Activated CD4-positive, alpha-beta T cell treated with anti-CD3 and anti-CD28 coated beads, Interleukin-10, Interleukin-2, amounts not matched to agents 100 ng/mL and 50 ng/mL, durations not matched to agents 16 hours and 8 hours (primary cell): ENCODE results near the gene PAPOLB.

ENCODE experiments used
- DNase-seq: peaks from one replicate; pipeline ENCODE4 v3.0.0-alpha.2; 2020

The PAPOLB gene

DNA sequence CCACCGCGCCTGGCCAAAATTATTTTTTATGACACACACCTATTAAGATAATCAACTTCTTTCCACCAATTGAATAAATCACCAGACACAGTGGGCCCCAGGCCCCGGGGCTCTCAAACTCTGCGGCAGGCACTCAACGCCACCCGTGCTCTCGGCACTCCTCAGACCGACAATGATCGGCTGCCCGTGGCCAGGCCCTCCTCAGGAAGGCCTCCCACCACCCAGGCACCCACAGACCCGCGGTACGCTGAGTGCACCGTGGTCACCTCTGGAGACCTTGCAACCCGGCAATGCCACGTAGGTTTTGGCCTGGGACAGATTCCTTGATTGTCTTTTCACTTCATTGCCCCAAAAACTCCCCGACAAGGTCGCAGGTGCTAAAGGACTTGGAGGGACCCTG is 14.8 kb upstream of the PAPOLB start:
- DNase-seq: no peak

DNA sequence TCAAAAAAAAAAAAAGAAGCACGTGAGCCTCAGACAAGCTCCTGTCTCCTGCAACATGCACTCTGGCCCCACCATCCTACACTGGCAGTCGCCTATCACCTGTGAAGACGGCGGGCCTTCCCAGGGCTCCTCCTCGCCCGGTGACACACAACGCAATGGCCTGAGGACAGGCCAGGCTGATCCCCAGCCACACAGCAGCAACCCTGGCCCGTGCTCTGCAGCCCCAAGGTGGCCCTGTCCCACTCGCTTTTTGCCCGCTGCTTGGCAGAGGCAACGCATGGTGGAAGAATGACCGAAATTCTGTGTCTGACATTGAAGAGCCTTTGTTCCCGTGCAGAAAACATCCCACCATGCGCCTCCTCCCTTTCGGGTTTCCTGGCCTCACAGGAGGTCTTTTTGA is 13.6 kb upstream of the PAPOLB start:
- no peak for DNase-seq

DNA sequence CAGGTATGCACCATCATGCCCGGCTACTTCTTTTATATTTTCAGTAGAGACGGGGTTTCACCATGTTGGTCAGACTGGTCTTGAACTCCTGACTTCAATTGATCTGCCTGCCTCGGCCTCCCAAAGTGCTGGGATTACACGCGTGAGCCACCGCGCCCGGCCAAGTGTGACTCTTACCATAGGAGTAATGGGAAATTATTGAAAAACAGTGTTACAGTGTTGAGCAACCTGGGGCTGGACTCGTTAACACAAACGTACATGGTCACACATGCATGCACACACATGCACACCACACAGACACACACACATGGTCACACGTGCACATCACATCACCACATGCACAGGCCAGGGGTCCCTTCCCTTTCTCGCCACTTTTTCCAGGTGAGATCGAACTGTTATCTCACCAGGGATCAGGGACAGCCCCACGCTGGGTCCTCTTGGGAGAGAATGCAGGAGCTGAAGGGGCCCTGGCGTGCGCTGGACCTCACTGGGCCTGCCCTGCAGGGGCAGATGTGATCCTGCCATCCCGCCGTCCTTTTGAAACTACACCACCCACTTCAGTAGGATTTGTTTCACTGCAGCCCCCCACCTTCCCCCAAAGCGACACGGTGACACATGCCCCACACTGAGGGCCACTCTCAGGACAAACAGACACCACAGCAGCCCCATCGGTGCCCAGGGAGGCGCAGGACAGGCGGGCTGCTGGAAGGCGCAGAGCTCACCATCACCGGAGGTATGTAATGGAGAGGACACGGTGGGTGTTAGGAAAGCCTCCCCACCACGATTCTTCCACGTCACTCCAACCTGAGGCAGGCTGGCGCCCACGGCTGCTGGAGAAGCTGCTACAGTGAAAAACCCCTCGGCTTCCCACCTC is 11.5 kb upstream of the PAPOLB start:
- DNase-seq: no peak

DNA sequence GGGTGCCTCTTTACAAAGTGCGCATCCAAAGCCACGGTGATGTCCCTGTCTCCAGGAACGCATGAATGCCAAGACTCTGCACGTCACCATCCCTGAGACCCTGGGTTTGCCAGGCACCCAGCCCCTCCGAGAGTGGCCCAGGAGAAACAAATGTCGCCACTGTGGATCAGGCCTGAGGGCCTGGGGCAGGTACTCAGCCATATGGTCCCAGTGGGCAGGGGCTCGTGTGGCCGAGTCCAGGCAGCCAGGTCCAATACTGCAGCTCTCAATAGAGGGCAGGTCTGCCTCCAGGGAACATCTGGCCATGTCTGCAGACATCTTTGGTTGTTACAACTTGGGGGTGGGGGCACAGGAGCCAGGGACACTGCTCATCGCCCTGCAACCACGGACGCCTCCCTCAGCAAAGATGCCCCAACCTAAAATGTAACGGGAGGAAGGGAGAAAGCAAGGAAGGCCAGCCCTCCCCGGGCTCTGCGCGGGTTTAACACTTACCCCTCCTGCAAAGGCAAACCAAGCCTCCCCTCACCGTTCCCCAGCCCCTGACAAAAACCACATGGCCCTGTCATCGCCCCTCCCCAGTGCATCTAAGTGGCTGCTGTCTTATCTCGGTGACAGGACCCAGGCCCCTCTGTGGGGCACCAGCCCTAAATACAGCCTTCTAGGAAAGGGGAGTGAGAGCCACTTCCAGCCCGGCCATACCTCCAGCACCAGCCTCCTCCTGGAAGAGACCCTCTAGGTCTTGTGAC is 10.3 kb upstream of the PAPOLB start:
- no peak for DNase-seq

DNA sequence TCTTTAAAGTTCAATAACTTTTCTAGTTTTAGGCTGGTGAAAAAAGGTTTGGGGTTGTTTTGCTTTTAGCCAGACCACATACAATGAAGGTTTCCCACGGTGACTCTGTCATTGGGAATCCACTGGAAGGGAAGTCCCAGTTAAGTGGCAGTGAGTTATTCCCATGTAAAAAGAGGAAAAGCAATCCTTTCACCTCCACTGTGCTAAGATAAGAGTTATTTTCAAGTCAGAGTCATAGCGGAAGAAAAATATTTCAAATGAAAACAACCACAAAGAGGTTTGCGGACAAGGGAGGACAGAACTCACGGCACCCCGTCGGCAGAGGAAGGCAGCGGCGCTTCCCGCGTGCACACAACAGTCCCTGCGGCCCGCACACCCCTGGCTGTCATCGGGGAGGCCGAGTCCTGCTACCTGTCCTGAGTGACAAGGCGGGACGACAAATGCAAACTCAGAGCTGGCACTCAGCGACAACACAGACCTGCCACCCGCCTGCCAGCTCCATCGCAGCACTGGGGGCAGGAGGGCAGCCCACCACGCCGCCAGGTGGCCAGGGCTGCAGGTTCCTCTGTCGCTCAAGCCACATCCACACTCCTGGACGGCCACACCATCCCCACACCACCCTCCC is 9.3 kb upstream of the PAPOLB start:
- DNase-seq: no peak

DNA sequence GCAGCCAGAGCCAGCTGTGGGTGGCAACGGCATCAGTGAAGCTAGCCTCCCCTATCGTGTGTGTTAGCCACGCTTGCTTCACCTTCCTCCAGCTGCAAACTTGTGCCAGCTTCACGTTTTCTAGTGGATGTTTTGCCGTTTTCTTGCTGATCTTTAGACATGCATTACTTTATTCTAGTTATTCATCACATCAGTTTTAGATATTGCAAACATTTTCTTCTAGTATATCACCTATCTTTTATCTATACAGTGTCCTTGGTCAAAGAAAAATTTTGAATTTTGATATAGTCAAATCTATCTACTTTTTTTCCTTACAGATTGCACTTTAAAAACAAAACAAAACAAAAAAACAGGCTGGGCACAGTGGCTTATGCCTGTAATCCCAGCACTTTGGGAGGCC is 6.7 kb upstream of the PAPOLB start:
- DNase-seq: no peak

DNA sequence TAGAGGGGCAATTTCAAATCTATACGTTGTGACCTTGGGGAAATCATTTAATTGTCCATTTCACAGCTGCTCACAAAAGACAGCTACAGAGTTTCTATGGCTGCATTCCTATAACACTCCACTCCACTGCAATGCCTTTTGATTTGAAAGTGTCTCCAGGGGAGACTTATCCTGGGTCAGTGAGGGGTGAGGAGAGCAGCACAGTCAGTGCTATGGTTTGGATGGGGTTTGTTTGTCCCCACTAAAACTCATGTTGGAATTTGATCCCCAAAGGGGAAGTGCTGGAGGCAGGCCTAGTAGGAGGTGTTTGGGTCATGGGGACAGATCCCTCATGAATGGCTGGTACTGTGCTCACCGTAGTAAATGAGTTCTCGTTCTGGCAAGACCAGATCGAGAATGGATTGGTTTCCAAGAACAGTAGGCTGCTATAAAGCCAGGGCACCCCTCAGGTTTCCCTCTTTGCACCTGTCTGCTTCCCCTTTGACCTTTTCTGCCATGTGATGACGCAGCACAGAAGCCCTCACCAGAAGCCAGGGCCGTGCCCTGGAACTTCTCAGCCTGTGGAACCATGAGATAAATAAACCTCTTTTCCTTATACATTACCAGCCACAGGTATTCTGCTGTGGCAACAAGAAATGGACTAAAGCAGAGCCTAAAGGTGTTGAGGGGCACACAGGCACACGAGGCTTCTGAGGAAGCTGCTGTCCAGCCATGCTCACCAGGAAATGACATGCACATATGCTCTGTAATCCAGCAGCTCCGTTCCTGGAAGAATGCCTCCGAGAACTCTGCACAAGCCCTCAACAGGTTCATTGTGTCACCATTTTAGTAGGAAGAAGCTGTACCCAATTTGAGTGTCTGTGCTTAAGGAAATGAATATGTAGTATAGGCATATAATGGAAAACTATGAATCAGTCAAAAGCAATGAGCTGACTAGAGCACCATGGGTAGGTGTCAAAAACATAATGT is 5.0 kb upstream of the PAPOLB start:
- DNase-seq: no peak

DNA sequence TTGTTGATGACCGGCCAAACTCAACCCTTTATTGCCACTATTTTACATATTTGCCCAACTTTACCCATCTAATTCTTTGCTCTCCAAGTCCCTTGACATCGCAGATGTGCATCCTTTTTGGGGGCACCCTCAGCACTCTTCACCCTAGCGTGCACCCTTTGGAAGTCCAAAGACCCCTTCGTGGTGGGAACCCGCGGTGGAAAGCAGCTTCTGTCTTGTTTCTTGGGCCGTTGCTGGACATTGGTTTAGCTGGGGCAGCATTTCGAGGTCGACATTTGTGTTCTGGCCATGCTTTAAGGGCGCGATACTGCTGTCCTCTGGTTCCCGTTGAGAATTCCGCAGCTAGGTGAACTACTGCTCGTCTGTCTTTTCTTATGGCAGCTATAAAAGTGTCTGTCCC is 326 bp upstream of the PAPOLB start:
- no peak for DNase-seq

DNA sequence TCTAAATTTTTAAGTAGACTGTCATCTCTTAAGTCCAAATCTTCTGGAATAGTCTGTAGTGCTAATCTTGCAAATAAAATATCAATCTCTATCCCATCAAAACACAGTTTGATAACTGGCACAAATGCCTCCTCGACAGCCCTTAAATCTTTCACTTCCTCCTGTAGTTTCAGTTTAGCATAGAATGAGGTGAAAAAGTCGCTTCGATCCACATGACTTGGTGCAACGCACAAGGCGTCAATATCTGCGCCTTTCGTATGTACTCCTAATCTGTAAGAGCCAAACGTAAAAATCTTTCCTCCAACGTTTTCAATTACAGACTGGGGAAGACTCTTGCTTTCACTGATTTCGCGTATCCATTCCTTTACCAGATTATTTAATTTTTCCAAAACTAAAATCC is 603 bp downstream of the PAPOLB start:
- DNase-seq: no peak

DNA sequence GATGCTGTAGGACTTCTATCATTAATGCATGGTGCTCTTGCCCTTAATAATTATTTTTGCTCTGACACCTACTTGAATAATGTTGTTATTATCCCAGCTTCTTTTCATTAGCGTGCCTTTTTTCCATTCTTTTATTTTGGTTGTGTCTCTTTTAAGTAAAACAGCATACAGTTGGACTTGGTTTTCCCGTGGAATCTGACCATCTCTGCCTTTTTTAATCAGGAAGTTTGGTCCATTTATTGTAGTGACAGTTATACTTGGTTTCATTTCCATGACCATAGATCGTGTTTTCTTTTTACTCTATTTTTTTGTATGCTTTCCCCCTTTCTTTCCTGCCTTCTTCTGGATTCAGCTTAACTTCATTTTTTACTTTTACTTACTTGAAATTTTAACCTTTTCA is 4.6 kb downstream of the PAPOLB start:
- DNase-seq: no peak

DNA sequence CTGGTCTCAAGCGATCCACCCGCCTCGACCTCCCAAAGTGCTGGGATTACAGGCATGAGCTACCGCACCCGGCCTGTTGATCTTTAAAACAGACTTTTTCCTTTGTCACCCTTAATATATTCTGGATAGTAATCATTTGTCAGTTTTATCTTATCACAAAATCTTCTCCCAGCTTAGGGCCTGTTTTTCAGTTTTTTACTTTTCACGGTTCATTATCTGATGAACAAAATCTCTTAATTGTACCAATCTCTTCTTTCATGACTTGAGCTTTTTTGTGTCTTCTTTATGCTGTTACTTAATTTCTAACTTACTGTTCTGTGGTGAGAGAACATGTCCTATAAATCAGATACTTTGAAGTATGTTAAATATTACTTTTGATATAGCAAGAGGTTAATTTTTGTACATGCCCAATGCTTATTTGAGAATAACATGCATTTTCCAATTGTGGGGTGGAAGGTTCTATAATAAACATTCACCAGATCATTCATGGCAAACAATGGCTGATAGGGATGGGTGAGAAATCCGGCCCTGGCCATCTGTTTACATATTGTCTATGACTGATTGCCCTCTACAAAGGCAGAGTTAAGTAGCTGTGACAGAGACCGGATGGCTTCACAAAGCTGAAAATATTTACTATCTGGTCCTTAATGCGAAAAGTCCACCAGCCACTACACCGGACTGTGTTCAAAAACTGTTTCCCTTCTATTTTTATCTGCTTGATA is 5.3 kb downstream of the PAPOLB start:
- no peak for DNase-seq

DNA sequence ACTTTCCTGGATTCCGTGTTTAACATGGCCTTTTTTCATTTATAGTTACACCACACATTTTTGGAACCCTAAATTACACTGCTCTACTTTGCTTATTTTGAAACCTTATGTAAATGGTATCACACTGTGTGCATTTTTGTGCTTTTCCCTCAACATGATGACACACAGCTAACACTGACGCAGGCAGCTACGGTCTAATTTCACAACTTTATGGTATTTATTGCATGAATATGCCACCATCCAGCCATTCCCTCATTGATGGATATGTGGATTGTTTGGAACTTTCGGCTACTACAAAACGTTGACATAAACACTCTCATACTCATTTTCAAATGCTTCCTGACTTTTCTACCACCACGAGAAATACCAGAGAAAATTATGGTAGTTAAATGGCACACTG is 6.9 kb downstream of the PAPOLB start:
- DNase-seq: no peak

DNA sequence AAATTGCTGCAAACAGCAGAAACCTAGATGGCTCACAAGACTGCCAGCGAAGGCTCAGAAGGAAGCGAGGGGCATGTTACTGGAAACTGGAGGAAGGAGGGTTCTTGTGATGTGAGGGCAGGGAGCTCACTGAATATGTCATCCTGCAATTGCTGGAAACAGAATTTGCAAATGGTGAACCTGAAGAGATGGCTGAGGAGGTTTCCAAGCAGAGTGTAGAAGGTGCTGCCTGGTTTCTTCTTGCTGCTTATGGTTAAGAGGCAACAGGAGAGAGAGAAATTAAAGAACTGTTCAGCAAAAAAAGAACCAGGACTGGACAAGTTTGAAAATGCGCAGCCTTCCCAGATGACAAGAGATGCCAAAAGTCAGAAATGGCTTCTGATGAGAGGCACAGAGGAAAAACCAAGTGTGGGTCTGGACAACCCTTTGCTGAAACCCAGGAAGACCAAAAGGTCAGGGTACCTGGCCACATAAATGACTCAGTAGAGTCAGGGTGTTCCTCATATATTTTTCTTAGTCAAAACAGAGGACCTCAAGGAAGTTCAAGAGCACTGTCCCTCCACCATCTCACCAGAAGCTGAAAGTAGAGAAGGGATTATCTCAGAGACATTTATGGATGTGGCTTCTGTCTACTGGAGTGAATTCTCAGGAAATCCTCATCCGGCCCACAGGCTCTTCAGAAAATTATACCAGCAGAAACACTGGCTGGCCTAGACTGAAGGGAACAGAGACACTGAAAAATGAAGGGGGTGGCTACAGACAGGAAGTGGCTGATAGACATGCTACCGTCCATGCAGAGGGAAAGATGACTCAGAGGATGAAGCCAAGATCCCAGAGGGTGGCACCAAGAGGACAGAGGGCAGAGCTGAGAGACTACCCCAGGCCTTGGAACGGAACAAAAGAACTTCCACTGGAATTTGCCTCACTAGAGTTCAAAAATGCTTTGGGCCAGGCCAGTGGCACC is 10.1 kb downstream of the PAPOLB start:
- DNase-seq: peak; percentile 10

DNA sequence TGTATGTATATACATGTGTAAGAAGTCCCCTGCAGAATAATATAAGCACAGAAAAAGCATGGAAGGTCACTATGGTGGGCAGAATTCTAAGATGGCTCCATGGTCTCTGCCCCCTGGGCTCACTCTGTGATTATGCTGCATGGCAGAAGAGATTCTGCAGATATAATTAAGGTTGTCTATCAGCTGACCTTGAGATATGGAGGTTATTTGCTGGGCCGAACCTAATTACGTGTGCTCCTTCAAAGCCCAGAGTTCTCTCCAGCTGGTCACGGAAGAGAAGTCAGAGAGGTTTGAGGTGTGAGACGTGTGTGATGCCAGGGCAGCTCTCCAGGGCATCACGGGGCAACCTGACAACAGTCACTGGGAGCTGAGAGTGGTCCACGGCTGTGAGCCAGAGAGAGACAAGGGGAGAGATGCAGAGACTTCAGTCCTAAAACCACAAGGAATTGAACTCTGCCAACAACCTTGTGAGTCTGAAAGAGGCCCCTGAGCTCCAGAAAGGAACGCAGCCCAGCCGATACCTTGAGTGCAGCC is 11.5 kb downstream of the PAPOLB start:
- DNase-seq: no peak

DNA sequence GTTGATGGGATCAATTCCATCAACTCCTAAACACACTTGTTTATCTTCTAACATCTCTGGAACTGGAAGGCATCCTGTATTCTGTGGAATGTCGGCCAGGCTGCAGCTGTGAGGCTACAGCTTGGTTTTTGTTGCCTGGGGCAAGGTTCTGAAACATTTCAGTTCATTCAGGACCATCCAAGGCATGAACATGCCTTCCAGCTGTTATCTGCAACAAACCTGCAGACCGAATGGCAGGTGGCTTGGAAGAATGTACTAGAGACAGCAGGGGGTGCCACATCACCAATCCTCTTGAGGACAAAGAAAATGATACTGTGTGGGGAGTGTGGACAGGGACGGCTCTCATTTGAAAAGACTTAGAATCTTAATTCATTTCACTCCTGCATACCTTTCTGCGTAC is 12.4 kb downstream of the PAPOLB start:
- DNase-seq: peak; percentile 26

DNA sequence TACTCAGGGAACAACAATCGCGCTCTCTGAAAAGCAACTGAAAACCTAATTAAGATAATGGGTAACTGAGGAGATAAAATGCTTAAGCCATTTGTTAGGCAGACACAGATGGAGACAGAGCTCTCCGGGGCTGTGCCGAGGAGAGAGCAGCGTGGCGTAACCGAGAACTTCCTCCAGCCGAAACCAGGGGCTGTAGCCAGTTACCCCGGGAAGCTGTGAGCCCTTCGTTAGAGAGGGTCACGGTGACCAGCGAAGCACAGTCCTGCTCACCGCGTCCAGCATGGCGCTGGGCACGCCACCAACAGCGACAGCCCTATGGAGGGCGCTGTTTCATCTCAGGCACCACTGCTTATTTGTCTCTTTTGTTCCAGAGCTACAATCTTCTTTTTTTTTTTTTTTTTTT is 16.1 kb downstream of the PAPOLB start:
- DNase-seq: no peak

DNA sequence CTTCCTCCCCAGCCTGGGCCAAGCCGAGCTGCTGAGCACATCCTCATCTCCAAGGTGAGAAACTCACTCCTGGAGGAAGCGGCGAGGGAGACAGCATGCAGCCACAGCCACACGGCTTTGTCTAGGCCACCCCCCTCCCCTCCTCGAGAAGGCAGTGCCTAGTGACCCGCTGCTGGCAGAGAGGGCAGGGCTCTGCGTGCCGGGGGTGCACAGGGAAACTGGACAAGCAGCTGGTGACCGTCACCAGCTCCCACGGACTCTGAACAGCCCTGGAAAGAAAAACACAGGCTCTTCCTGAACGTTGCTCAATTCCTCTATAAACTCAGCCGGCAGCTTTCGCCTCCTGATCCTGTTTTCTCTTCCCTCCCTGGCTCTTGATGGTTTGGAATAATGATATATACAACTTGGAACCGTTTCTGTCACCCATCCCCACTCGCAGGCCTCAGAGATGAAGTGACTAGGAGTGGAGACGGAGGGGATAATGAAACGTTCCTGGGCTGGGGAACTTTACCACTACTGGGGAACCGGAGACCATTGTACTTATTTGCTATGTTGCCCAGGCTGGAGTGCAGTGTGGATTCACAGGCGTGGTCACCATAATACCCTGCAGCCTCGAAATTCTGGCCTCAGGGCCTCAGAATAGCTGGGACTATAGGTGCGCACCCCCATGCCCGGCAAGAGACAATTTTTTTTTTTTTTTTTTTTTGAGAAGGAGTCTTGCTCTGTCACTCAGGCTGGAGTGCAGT is 19.3 kb downstream of the PAPOLB start:
- no peak for DNase-seq

DNA sequence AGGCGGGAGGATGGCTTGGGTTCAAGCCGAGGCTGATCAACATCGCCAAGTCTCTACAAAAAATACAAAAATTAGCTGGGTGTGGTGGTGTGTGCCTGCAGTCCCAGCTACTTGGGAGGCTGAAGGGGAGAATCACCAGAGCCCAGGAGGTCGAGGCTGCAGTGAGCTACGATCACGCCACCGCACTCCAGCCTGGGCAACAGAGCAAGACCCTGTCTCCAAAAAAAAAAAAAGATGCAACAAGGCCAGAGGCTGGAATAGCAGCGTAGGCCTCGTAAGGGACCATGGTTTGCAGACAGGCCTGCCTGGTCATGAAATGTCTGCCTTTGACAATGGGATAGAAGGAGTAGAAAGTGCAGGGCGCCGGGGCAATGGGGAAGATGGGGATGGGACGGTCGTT is 20.0 kb downstream of the PAPOLB start:
- no peak for DNase-seq

DNA sequence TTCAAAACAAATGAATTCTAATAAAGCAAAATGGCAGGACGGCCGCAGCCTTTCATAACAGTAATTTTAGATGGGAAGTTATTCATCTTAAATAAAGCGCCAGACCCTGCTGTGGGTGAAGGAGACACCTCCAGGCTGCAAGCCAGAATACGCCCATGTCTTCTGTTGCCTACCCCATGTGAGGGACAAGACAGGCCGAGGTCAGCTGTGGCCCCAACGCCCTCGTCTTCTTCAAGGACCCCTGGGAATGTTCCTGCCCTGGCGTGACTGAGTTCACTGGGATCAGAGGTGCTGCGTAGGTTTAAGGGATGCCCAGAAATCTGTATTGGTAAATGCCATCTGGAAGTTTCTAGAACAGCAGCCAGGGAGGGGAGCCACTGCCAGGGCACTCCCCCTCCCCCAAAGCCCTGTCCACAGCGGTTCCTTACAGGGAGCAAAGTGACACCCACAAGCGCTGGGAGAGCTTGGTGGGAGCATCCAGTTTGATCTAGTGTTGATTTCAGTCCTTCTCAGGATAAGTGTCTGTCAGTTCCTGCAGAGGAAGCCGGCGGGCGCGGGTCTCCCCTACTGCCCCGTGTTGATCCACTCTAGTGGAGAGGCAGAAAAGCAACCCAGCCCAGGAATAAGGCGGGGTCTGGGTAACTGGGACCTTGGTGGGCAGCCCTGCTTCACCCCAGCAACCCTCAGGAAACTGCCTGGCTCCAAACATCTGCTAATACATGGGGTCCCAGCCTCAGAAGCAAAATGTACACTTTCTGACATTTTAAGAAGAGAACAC is 20.6 kb downstream of the PAPOLB start:
- no peak for DNase-seq
